ENCODE results near the gene DIP2B.

DIP2B gene

DNA sequence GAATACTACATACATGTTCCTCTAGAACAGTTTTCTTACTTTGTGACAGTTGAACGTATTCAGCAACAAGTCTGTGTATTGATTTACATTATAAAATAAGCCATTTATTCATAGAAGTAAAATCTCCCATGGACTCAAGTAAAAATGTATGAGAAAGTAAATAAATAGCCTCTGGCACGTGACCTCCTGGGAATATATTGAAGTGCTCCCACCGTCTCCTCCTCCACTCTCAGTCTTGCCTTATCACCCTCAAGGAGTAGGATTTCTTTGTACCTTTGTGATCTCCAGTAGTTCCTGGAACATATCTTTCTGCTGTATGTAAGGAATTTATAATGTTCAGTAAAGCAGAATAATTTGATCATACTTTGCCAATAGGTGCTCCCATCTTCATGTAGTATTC, 90.9 kb downstream of the DIP2B start:
- TF ChIP-seq, protein P1, sequence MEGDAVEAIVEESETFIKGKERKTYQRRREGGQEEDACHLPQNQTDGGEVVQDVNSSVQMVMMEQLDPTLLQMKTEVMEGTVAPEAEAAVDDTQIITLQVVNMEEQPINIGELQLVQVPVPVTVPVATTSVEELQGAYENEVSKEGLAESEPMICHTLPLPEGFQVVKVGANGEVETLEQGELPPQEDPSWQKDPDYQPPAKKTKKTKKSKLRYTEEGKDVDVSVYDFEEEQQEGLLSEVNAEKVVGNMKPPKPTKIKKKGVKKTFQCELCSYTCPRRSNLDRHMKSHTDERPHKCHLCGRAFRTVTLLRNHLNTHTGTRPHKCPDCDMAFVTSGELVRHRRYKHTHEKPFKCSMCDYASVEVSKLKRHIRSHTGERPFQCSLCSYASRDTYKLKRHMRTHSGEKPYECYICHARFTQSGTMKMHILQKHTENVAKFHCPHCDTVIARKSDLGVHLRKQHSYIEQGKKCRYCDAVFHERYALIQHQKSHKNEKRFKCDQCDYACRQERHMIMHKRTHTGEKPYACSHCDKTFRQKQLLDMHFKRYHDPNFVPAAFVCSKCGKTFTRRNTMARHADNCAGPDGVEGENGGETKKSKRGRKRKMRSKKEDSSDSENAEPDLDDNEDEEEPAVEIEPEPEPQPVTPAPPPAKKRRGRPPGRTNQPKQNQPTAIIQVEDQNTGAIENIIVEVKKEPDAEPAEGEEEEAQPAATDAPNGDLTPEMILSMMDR (IDR thresholded peaks at IDR 0.05) = no peak

DNA sequence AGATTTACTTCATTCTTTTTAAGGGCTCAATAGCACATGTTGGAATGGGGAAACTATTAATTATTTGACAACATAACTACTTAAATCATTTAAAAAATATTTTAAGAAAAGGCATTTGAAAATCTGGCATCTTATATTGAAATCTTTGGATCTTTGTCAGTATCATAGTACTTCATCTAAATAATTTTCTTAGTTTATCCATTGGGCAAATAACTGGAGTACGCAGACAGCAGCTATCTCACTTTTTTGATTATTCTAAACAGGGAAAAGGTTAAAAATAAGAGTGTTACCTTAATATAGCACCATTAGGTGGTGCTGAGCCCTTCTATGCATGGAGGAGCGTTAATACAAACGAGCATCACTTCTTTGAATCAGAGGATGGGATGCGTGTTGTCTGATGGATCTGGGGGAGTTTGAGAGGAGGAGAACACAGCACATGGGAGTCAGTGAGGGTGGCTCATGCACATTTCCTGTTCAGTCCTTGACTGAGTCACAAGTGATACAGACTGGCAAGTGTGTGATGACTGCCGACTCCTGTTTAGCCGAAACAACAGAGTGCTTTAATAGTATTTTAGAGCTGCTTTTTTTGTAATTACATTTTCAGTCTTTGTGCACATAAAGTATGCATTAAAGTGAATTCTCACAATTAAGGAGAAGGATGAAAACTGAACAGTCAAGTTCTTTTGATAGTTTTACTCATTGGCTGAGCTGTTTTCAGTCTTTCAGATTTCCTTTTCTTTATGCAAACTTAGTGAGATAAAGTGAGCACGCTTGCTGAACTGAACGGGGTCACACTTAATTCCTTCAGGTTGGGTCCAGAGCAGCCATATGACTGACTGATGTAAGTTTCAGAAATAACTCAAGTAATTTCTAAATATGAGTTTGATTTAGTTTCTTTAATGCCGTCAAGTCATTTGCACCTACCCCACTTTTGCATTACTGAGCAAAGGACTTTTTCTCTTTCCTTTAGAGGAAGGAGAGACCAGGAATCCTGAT, 92.7 kb downstream of the DIP2B start:
- TF ChIP-seq, protein P1 (IDR thresholded peaks at IDR 0.05) = no peak

DNA sequence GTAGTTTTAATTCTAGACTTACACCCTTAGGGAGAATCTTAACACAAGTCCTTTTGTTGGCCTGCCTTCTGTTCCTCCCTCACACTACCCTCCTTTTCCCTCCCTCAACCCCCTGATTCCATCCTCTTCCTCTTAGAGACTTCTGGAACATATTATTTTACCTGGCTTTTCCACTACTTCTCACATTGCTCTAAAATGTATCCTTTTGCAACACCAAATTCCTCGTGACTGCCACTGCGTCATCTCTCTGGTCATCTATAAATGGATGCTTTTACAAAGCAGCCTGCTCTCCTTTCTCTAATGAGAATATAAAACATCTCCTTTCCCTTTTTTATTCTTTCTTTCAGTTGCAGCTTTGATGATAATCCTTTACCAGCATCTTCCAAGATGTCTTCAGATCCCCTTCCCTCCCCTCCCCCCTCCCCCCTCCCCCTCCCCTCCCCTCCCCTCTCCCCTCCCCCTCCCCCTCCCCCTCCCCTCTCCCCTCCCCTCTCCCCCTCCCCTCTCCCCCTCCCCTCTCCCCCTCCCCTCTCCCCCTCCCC, 93.6 kb downstream of the DIP2B start:
- TF ChIP-seq, protein P1 (IDR thresholded peaks at IDR 0.05) = no peak

DNA sequence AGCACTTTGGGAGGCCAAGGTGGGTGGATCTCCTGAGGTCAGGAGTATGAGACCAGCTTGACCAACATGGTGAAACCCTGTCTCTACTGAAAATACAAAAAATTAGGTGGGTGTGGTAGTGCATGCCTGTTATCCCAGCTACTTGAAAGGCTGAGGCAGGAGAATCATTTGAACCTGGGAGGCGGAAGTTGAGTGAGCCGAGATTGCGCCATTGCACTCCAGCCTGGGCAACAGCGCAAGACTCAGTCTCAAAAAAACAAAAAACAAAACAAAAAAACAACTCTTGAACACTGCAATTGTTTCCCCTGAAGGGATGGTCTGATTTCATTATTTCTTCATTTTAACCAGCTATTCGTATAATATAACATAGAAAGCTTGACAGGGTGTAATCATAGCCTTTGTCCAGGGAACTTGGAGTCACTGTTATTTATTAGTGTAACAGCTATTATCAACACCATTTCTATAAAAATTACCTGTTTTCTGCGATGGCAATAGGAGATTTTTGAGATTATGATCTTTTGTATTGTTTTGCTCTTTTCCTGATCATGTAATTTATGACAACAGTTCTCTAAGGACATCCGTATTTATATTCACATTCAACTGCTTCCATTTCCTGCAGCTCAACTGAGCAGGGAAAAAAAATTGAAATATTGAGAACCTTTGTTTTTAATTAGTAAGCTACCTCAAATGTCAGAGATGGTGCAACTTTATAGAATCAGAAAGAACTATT, 94.7 kb downstream of the DIP2B start:
- TF ChIP-seq, protein P1 (IDR thresholded peaks at IDR 0.05) = no peak

DNA sequence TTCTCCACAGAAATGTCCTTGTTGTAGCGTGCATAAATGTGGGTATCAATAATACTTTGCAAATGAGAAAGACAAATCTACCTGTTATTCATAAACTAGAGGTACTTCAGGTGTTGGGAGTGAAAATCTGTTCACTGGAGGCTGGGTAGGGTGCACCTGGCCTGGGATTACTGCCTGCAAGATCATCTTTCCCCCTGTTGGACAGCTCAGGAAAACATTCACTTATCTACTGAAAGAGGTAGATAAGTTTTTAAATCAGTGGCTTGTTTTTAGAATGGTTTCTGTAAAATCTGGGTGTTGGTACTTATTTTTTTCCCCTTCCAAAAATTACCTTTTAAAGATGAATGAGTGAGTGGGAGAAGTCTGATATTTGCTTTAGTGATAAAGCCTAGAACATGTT, 95.6 kb downstream of the DIP2B start:
- TF ChIP-seq, protein P1 (IDR thresholded peaks at IDR 0.05) = no peak

DNA sequence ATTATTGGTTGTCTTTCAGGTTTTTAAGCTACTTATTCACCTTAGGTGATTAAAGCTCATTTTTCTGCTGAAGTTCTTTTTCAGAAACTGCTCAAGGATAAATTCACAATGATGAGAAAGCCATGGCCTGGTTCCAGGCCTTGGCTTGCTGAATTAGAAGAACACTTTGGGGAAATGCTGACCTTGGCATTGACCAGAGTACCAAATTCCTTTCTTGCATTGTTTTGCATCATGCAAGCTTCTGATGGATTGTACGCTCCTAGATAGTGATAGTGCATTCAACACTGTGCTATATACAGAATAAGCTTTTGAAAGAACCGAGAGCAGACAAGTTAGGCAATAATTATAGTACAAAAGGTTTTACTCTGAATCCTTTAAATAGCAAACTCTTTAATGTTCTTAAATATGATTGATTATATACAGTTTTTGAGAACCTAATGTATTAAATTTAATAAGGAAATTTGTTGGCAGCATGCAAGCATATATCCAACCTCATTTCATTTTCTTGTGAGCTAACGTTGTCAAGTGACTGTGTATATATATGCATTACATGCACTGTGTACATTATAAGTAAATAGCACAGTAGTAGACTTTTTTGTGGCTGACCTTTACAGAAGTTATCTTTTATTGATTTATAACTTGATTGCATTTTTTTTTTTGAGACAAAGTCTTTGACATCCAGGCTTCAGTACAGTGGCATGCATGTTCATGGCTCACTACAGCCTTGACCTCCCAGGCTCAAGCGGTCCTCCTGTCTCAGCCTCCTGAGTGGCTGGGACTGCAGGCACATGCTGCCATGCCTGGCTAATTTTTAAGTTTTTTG, 99.2 kb downstream of the DIP2B start:
- TF ChIP-seq, protein P1 (IDR thresholded peaks at IDR 0.05) = no peak

DNA sequence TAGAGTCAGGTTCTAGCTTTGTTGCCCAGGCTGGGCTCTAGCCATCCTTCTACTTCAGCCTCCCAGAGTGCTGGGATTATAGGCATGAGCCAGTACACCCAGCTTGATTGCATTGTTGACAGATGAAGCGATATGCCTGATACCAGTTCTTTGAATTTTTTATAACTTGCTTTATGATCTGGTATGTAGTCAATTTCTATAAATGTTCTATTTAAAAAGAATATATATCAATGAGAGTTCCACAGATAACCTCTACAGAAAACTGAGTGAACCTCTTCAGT, 99.8 kb downstream of the DIP2B start:
- TF ChIP-seq, protein P1 (IDR thresholded peaks at IDR 0.05) = no peak

Data from LNCAP (cell line).